GM21390 (cell line): ENCODE data around the gene PNMA6E.
"Not testable (repeated sequence)": the region's sequence is repeated elsewhere in the genome, so short reads cannot be mapped to it uniquely, and the experiment has no call there.

Experiments
- ATAC-seq: cut with Tn5 transposase; IDR thresholded peaks from one replicate; pipeline ENCODE4 v1.9.1; 2021; ENCODE audit not compliant: unreplicated experiment

The PNMA6E gene

GRCh38 chrX:153387987-153388721 lies 13.0 kb downstream of the PNMA6E start:
- no peak for ATAC-seq

DNA sequence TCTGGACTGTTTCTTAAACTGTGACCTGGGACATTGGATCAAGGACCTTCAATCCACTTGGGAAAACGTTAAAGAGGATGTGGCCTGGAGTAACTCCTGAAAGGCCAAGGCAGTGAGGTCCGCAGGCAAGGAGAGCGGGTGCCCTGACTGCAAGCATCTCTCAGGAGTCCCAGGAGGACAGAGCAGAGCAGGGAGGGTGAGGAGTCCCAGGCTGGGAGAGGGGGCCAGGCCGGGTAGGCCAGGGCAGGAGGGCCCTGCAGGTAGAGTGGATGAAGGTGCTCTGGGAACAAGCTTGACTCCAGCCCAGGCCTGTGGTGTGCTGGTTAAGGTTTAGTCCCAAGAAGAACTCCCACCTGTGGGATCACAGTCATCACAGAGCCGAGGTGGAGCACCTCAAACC lies 13.8 kb downstream of the PNMA6E start:
- no peak for ATAC-seq

DNA sequence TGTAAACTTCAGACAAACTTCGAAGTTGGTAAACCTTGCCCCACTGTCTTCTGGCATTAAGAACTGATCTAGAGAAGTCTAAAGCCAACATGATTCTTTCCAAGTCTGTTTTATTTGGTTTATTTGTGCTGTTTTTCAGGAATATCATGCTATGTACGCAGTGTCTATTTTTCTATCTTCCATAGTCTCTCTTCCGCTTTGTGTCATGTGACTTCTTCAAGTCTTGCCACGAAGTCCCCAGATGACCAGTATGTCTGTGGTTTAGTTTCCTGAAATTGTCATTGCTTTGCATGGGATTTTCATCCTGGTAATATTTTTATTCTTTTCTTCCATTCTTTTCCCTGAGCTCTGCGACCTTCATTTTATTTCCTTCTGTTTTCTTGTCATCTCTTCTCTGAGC lies 15.1 kb downstream of the PNMA6E start:
- ATAC-seq, result no peak

DNA sequence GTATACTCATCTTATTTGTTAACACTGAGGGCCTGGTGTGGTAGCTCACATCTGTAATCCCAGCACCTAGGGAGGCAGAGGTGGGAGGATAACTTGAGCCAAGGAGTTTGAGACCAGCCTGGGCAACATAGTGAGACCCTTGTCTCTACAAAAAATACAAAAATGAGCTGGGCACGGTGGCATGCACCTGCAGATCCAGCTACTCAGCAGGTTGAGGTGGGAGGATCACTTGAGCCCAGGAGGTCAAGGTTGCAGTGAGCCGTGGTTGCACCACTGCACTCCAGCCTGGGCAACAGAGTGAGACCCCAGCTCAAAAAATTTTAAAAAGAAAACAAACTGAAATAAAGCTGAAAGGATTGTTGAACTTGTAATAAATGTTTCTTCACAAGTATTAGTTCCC lies 16.2 kb downstream of the PNMA6E start:
- ATAC-seq, result not testable (repeated sequence)

DNA sequence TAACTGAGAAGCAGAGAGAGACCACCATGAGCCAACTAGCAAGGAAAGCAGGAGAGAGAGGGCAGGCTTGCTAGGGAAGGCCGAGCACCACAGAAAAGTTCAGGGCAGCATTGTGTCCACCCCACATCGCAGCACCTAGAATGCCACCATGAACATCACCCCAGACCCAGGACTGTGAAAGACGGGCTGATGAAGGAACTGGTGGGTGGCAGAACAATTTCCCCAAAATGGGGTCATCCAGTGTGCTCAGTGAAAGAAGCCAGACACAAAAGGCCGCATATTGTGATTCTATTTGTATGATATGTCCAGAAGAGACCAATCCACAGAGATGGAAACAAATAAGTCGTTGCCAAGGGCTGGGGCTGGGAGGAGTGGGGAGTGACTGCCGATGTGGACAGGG lies 16.8 kb downstream of the PNMA6E start:
- no peak for ATAC-seq

GRCh38 chrX:153382563-153383482 lies 18.3 kb downstream of the PNMA6E start:
- no peak for ATAC-seq

DNA sequence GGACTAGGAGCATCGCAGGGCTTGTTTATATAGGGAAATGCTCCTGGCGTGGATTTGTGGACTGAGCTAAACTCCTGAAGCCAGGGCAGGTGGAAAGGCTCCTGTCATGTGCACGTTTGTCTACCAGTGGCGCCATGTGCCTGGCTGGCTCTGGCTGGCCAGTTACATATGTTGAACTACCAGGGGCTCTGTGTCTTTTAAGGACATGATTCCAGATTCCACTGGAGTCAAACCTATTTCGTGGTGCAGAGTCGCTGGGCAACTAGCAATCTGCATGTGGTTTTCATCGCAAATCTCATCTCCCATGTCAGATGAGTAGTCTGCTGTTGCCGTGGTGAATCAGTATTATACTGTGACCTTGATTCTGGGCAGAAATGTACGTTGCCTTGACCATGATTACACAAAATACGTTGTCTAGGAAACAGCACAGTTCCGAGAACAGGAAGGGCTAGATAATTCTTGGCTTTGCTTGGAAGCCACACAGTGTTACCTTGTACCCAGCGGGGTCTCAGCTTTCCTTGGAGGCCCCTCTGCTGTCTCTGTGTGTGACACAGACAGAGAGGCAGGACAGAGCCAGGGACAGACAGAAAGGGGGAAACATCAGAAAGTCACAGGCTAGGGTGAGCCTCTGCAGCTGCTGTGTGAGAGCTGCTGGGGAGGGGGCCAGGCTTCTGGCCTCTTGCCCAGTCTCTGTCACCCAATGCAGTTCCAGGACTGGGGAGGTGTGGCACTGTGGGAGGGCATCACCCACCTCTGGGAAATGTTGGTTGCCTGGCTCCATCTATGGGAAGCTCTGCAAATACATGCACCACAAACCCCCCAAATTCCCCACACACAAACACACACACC lies 19.2 kb downstream of the PNMA6E start:
- ATAC-seq, result no peak

- no peak for ATAC-seq
Observed at GRCh38 chrX:153380691-153381090, 20.5 kb downstream of the PNMA6E start.

DNA sequence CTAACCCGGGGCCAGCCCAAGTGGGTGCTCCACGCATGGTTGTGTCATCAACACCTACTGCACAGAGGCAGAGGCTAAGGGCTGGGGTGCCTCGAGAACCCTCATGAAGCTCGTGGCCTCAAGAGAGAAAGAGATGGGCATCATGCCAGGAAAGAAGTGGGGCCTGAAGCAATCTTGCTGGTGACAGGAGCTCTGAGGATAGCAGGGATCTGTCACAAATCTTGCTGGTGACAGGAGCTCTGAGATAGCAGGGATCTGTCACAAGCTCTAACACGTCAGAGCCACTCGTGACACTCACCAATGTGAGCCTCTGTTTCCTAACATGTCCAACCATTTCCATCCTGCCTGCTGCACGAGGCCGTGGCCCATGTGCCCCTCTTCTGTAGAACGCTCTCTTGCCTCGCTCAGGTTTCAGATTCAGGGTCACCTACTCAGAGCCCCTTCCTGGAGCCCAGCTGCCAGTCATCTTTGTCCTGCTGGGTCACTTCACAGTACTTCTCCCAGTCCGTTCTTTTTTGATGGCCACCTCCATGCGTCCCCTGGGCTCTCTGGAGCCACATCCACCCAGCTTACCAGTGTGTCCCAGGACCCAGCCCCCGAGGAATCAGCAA lies 21.1 kb downstream of the PNMA6E start:
- ATAC-seq, result no peak

- ATAC-seq, result no peak
Observed at GRCh38 chrX:153379508-153379907, 21.6 kb downstream of the PNMA6E start.

DNA sequence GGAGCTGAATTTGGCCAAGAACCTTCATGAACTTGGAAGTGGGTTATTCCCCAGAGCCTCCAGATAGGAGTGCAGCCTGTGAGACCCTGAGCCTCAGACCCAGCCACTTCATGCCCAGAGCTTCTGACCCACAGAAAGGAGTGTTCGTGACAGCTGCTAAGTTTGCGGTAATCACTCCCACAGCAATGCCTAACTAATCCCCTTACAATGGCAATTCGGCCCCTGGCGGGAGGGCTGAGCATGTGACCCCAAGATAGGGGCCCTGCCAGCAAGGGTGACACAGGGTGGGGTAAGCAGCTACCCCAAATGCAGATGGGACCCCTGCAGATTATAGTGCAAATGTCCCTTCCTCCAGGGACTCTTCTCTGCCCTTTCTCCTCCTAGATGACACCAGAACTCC lies 22.5 kb downstream of the PNMA6E start:
- no peak for ATAC-seq

GRCh38 chrX:153377727-153378126 lies 23.4 kb downstream of the PNMA6E start:
- ATAC-seq, result no peak

GRCh38 chrX:153375571-153375970 lies 25.6 kb downstream of the PNMA6E start:
- no peak for ATAC-seq

GRCh38 chrX:153374426-153374825 lies 26.7 kb downstream of the PNMA6E start:
- ATAC-seq, result no peak

- no peak for ATAC-seq
Observed at GRCh38 chrX:153372949-153373348, 28.2 kb downstream of the PNMA6E start.

DNA sequence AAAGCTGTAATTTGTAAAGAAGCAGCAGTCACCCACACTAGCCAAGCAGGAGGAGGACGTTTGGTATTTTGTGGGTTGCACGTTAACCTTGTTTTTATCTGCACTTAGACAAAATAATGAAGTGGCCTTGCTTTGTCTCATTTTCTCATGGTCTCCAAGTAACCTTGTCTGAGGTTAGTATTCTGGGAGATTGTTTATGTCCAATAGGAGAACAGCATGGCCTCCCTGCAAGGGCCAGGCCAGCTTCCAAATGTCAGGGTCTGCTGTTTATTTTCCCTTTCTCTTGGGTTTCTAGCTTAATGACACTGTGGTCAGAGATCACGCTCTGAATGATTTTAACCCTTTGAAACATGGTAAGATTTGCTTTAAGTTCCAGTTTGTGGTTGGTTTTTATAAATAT lies 29.9 kb downstream of the PNMA6E start:
- ATAC-seq, result no peak

DNA sequence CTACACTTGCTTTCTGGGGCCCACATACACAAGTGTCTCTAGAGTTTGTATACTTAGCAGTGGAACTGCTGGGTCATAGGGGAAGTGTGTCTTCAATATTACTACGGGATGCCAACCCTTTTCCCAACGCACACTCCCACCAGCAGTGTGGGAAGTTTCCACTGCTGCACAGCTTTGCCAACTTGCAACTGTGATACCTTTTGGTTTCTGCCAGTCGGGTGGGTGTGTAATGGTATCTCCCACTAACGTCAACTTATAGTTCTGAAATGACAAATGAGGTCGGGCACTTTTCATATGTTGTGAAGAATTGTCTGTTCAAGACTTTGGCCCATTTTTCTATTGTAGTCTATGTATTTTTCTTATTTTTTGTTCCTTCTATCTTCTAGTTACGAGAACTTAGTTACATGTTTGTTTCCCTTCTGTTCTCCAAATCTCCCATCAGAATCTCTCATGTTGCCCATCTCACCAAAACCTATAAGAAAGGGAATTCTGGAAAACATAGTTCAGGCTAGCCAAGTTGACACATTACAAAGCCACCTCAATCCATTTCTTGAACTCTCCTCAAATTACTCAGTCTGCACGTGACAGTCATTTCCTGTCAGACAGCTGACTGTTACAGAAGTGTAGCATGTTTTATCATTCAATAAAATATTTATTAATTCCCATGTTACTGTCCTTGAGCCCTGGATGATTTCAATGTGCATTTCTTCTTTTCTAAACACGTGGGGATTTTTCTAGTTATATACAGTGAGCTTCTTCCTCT lies 30.7 kb downstream of the PNMA6E start:
- ATAC-seq, result no peak

DNA sequence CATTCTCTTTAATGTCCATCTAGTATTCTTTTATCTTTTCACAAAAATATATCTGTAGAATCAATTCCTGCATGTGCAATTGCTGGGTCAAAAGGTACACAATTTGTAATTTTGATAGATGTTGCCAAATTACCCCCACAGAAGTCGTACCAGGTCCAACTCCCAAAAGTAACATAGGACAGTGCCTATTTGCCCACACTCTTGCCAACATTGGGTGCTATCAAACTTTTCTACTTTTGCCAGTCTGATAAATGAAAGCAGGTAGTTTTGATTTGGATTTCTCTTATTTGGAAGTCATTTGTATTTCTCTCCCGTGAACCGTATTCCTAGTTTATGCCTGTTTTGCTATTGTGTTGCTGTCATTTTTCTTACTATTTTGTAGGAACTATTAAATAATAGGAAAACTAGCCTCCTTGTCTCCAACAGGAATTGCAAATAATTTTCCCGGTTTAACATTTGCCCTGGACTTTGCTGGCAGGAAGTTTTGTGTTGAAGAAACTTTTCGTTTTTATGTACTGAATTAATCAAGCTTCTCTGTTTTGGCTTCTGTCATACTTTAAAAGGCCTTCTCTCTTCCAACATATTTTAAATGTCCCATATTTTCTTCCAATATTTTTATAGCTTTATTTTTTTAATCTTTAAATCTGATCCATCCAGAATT lies 34.1 kb downstream of the PNMA6E start:
- ATAC-seq, result no peak

- ATAC-seq, result no peak
Observed at GRCh38 chrX:153366119-153366518, 35.0 kb downstream of the PNMA6E start.

DNA sequence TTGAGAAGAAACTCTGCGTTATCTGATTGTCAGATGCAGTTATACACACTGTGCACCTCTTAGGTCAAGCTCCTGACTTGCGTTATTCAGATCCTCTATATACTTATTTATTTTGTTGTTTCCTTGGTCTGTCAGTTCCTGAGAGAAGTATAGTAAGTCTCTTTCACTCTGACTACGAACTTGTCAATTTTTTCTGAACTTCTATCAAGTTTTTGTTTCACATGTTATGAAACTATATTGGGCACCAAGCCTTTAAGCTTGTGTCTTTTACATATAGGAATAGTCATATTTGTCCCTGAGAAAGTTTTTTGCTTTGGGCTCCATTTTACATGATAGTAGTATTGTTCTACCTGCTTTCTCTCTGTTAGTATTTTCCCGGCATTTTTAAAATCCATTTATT lies 35.5 kb downstream of the PNMA6E start:
- ATAC-seq, result no peak
